GM18951 (cell line): ENCODE data around the gene FCRL2.
"Not testable (repeated sequence)": the region's sequence is repeated elsewhere in the genome, so short reads cannot be mapped to it uniquely, and the experiment has no call there.

Experiments used
- POLR2A ChIP-seq: IDR thresholded peaks from 4 replicates; pipeline ENCODE4 v1.6.1; 2011; ENCODE audit warnings: mild to moderate bottlenecking; ENCODE audit not compliant: insufficient read length, insufficient read depth; ENCODE audit errors: extremely low read depth
- in situ Hi-C: fragments of 300-500 bp; cut with MboI; formaldehyde crosslinking; loops from one replicate; pipeline ENCODE4 v1.12.0; 2022; ENCODE audit warnings: low sequenced_read_pairs, mixed read lengths, inconsistent platforms; ENCODE audit not compliant: unreplicated experiment

Gene FCRL2

GRCh38 chr1:157775101-157775870, 1.6 kb downstream of the FCRL2 start:
- in situ Hi-C loops: no loop called here
- no peak for TF ChIP-seq POLR2A

GRCh38 chr1:157774412-157774811, 2.5 kb downstream of the FCRL2 start:
- in situ Hi-C loops: no loop called here
- no peak for TF ChIP-seq POLR2A

GRCh38 chr1:157773493-157774350, 3.2 kb downstream of the FCRL2 start:
- TF ChIP-seq POLR2A: no peak
- in situ Hi-C loops: no loop called here

- TF ChIP-seq POLR2A: no peak
- in situ Hi-C loops: no loop called here
Observed at GRCh38 chr1:157771661-157772425, 5.1 kb downstream of the FCRL2 start.

- no peak for TF ChIP-seq POLR2A
- in situ Hi-C loops: no loop called here
Observed at GRCh38 chr1:157770442-157771043, 6.4 kb downstream of the FCRL2 start.

- in situ Hi-C loops: no loop called here
- TF ChIP-seq POLR2A: no peak
Observed at GRCh38 chr1:157766792-157767191, 10.1 kb downstream of the FCRL2 start.

- no peak for TF ChIP-seq POLR2A
- in situ Hi-C loops: no loop called here
Observed at GRCh38 chr1:157758018-157758417, 18.9 kb downstream of the FCRL2 start.

- in situ Hi-C loops: no loop called here
- no peak for TF ChIP-seq POLR2A
Observed at GRCh38 chr1:157753611-157754010, 23.3 kb downstream of the FCRL2 start.

GRCh38 chr1:157751283-157751682, 25.6 kb downstream of the FCRL2 start:
- in situ Hi-C loops: no loop called here
- TF ChIP-seq POLR2A: no peak

- in situ Hi-C loops: no loop called here
- TF ChIP-seq POLR2A: no peak
Observed at GRCh38 chr1:157748262-157748817, 28.6 kb downstream of the FCRL2 start.

GRCh38 chr1:157739229-157739901, 37.6 kb downstream of the FCRL2 start:
- TF ChIP-seq POLR2A: no peak
- in situ Hi-C loops: no loop called here

GRCh38 chr1:157735991-157736390, 40.9 kb downstream of the FCRL2 start:
- in situ Hi-C loops: not testable (repeated sequence)

- no peak for TF ChIP-seq POLR2A
- in situ Hi-C loops: no loop called here
Observed at GRCh38 chr1:157734321-157734720, 42.6 kb downstream of the FCRL2 start.
